IPS-18a (cell line): ENCODE results near the gene EFCAB3.
"Not testable (repeated sequence)": the region's sequence is repeated elsewhere in the genome, so short reads cannot be mapped to it uniquely, and the experiment has no call there.

Experiments used
- H3K27ac ChIP-seq: one replicate; pipeline ENCODE4 v1.5.1; 2013; ENCODE audit warnings: low read length
- H3K27me3 ChIP-seq: one replicate; pipeline ENCODE4 v1.6.1; 2013; ENCODE audit warnings: mild to moderate bottlenecking, low read length; ENCODE audit not compliant: control insufficient read depth, insufficient read depth
- H3K36me3 ChIP-seq: one replicate; pipeline ENCODE4 v1.6.1; 2013; ENCODE audit warnings: low read depth, low read length; ENCODE audit not compliant: control insufficient read depth
- H3K4me1 ChIP-seq: one replicate; pipeline ENCODE4 v1.6.1; 2013; ENCODE audit warnings: low read depth, low read length; ENCODE audit not compliant: control insufficient read depth
- H3K4me3 ChIP-seq: one replicate; pipeline ENCODE4 v1.5.1; 2013; ENCODE audit warnings: low read length
- H3K9ac ChIP-seq: one replicate; pipeline ENCODE4 v1.6.1; 2013; ENCODE audit warnings: mild to moderate bottlenecking, low read length, moderate library complexity
- H3K9me3 ChIP-seq: one replicate; pipeline ENCODE4 v1.6.1; 2013; ENCODE audit warnings: low read depth, low read length; ENCODE audit not compliant: control insufficient read depth

The EFCAB3 gene

DNA sequence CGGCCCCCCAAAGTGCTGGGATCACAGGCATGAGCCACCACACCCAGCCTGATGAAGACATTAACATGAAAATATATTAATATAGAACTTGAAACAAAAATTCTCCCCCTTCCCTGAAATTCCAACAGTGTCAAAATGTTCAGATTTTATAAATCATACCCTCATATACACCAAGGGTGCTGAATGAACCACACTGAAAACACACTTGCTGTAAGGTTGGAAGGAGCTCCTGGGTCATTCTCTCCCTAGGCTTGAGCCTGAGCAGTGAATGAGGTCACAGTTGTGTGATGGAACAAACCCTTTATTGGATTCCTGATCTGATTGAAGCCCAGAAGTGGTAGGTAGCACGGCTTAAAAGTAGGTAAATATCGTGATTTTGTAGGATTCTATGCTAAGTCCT, at the start of gene EFCAB3:
EFCAB3 (plus strand) TSS at position 301 of the 400 bp plus-strand sequence. CDS start 2,427 bp downstream, outside the sequence.
- Histone ChIP-seq H3K4me1 (no peaks in the 10 kb centered on the region), H3K27me3 (no peaks in the 10 kb centered on the region), H3K36me3 (no peaks in the 10 kb centered on the region), H3K9ac (no peak within 1 kb of the TSS), H3K9me3 (no peaks in the 10 kb centered on the region), H3K4me3 (no peak within 1 kb of the TSS), H3K27ac (no peak within 1 kb of the TSS)

GRCh38 chr17:62336527-62336926, 43.8 kb upstream of the EFCAB3 start:
- peaks cover 6% of the 10 kb centered on the region for H3K9me3 ChIP-seq
- H3K36me3 ChIP-seq, result no peaks in the 10 kb centered on the region
- H3K27ac ChIP-seq, result no peak overlapping the region
- no peak overlapping the region for H3K4me3 ChIP-seq
- H3K4me1 ChIP-seq, result no peaks in the 10 kb centered on the region
- H3K27me3 ChIP-seq, result no peaks in the 10 kb centered on the region
- H3K9ac ChIP-seq, result no peak overlapping the region

GRCh38 chr17:62343764-62344270, 36.5 kb upstream of the EFCAB3 start:
- no peak overlapping the region for H3K4me3 ChIP-seq
- no peaks in the 10 kb centered on the region for H3K36me3 ChIP-seq
- no peaks in the 10 kb centered on the region for H3K4me1 ChIP-seq
- H3K9me3 ChIP-seq, result no peaks in the 10 kb centered on the region
- no peak overlapping the region for H3K27ac ChIP-seq
- H3K9ac ChIP-seq, result no peak overlapping the region
- H3K27me3 ChIP-seq, result no peaks in the 10 kb centered on the region

DNA sequence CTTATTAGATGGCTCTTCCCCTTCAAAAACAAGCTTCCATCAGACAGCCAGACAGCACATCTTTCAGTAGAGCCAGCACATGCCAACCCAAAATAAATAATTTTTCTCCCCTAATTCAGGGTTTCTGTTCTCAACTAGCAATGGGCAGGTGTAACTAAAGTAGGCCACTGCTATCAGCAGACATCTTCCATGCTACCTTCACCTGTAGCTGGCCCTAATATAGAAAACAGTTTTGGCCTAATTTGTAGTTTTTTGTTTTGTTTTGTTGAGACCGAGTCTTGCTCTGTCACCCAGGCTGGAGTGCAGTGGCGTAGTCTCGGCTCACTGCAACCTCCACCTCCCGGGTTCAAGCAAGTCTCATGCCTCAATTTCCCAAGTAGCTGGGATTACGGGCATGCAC, 29.2 kb upstream of the EFCAB3 start:
- Histone ChIP-seq H3K9ac (no peak overlapping the region), H3K27me3 (no peaks in the 10 kb centered on the region), H3K36me3 (no peaks in the 10 kb centered on the region), H3K9me3 (no peaks in the 10 kb centered on the region), H3K27ac (no peak overlapping the region), H3K4me3 (no peak overlapping the region), H3K4me1 (no peaks in the 10 kb centered on the region)

GRCh38 chr17:62366191-62366590, 14.2 kb upstream of the EFCAB3 start:
- H3K4me3 ChIP-seq, result no peak overlapping the region
- H3K36me3 ChIP-seq, result no peaks in the 10 kb centered on the region
- no peaks in the 10 kb centered on the region for H3K27me3 ChIP-seq
- no peak overlapping the region for H3K9ac ChIP-seq
- H3K4me1 ChIP-seq, result no peaks in the 10 kb centered on the region
- H3K9me3 ChIP-seq, result no peaks in the 10 kb centered on the region
- H3K27ac ChIP-seq, result no peak overlapping the region

GRCh38 chr17:62381561-62381960, 1.2 kb downstream of the EFCAB3 start:
- H3K4me1 ChIP-seq, result no peaks in the 10 kb centered on the region
- no peak overlapping the region for H3K9ac ChIP-seq
- no peaks in the 10 kb centered on the region for H3K9me3 ChIP-seq
- H3K27ac ChIP-seq, result no peak overlapping the region
- H3K4me3 ChIP-seq, result no peak overlapping the region
- H3K27me3 ChIP-seq, result no peaks in the 10 kb centered on the region
- no peaks in the 10 kb centered on the region for H3K36me3 ChIP-seq

GRCh38 chr17:62388856-62389255, 8.5 kb downstream of the EFCAB3 start:
- no peak overlapping the region for H3K27ac ChIP-seq
- H3K4me1 ChIP-seq, result no peaks in the 10 kb centered on the region
- H3K36me3 ChIP-seq, result no peaks in the 10 kb centered on the region
- no peaks in the 10 kb centered on the region for H3K27me3 ChIP-seq
- no peaks in the 10 kb centered on the region for H3K9me3 ChIP-seq
- H3K9ac ChIP-seq, result no peak overlapping the region
- H3K4me3 ChIP-seq, result no peak overlapping the region

DNA sequence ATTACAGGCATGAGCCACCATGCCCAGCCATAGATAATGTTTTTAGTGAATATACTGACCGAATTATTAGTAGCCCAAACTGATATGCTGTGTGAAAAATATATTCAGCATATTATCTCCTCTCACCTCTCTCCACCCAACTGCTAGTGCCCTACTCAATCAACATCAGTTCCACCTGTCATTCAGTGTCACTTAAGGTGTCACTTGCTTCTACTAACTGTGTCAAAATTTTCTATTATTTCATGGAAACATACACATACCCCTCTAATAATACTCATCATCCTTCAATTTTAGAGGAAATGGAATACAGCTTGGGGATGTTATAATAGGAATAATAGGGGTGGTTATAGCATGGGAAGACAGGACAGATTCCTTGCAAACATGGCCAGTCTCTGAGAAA, 12.6 kb downstream of the EFCAB3 start:
- Histone ChIP-seq H3K27ac (no peak overlapping the region), H3K27me3 (no peaks in the 10 kb centered on the region), H3K4me1 (no peaks in the 10 kb centered on the region), H3K36me3 (no peaks in the 10 kb centered on the region), H3K4me3 (no peak overlapping the region), H3K9ac (no peak overlapping the region), H3K9me3 (no peaks in the 10 kb centered on the region)

GRCh38 chr17:62398891-62399290, 18.5 kb downstream of the EFCAB3 start:
- Histone ChIP-seq H3K27me3 (no peaks in the 10 kb centered on the region), H3K4me3 (no peak overlapping the region), H3K9me3 (no peaks in the 10 kb centered on the region), H3K4me1 (no peaks in the 10 kb centered on the region), H3K27ac (no peak overlapping the region), H3K36me3 (no peaks in the 10 kb centered on the region), H3K9ac (no peak overlapping the region)

GRCh38 chr17:62405451-62405850, 25.1 kb downstream of the EFCAB3 start:
- Histone ChIP-seq H3K9me3 (no peaks in the 10 kb centered on the region), H3K4me3 (no peak overlapping the region), H3K27ac (no peak overlapping the region), H3K36me3 (no peaks in the 10 kb centered on the region), H3K27me3 (no peaks in the 10 kb centered on the region), H3K4me1 (no peaks in the 10 kb centered on the region), H3K9ac (no peak overlapping the region)

DNA sequence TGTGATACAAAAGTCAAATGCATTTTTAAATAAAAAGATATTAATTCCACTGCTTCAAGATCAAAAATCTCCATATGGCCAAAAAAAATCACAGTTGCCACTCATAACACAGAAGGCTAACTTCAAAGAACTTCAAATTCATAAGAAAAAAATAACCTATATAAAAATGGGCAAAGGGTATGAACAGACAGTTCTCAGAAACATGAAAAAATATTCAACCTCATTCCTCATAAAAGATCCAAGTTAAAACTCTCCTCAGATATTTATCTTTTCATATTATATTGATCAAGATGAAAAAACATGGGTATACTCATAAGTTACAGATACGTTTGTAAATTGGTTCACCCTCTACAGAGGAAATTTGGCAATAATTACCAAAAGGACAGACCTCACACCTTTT, 32.7 kb downstream of the EFCAB3 start:
- not testable (repeated sequence) for H3K4me3 ChIP-seq, H3K4me1 ChIP-seq, H3K9me3 ChIP-seq, H3K36me3 ChIP-seq, H3K27me3 ChIP-seq, H3K9ac ChIP-seq, H3K27ac ChIP-seq

DNA sequence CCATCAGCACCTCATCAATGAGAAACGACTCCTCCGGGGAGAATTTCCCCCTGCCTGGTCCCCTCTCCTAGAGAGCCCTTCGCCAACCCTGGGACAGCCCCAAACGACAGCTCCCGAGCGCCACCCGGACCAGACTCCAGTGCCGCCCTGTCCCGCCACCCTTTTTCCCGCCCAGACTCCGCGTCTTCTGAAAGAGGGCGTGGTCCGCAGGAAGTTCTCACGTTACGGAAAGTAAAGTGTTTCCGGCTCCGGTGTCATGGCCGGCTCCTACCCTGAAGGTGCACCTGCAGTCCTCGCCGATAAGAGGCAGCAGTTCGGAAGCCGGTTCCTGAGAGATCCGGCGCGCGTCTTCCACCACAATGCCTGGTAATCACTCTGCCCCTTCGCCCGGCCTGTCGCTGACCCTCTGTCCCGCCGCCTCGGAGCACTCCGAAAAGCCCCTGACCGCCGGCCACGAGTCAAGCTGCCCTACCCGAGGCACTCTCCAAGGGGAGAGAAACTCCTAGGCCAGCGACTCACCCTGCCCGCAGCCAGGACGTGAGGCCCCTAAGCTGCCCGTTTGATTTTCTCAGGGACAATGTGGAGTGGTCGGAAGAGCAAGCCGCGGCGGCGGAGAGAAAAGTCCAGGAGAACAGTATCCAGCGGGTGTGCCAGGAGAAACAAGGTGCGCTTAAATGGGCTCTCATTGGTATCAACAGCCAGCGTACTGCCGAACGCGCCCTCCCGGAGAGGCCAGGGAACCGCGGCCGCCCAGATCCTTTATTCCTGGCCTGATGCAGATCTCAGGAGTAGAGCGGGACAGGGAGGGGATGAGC, 43.5 kb downstream of the EFCAB3 start, which contains the start of gene METTL2A:
METTL2A (plus strand) TSS at position 251 of the 815 bp plus-strand sequence; CDS start at position 257, 6 bp downstream.
- Histone ChIP-seq H3K36me3 (peaks cover 22% of the 10 kb centered on the region), H3K9ac (peak within 1 kb of the TSS; percentile 89), H3K4me3 (peak within 1 kb of the TSS; percentile 83)
- not testable (repeated sequence) for H3K9me3 ChIP-seq, H3K27me3 ChIP-seq, H3K4me1 ChIP-seq, H3K27ac ChIP-seq
